Calu3 (cell line): ENCODE results near the gene FAM241B. TPM values are rescaled to one million over a fixed set of nuclear protein-coding genes. Genes with fewer than 3 reads are reported as not detected.

Experiments used
- BruUV-seq: library from RNA; stranded (reverse); fragments of 400-500 nt; replicated peaks from 2 replicates; lab custom pipeline; 2021; lab: Mats Ljungman, UMichigan
- CTCF ChIA-PET: fragments of 300-600 bp; sonication (Branson Sonifier 250); formaldehyde crosslinking; loops from one replicate; lab custom pipeline; 2022; ENCODE audit warnings: antibody characterized with exemption; lab: Charles Lee
- DNase-seq: peaks from one replicate; pipeline ENCODE4 v3.0.0; 2022
- H3K27ac Mint-ChIP-seq: one replicate; pipeline ENCODE4 v1.8.0; 2022; ENCODE audit warnings: mixed read lengths; ENCODE audit not compliant: unreplicated experiment
- H3K27me3 Mint-ChIP-seq: one replicate; pipeline ENCODE4 v1.8.0; 2022; ENCODE audit warnings: mixed read lengths; ENCODE audit not compliant: unreplicated experiment
- H3K36me3 Mint-ChIP-seq: one replicate; pipeline ENCODE4 v1.8.0; 2022; ENCODE audit warnings: mild to moderate bottlenecking, moderate library complexity, mixed read lengths; ENCODE audit not compliant: insufficient read depth, unreplicated experiment
- H3K4me1 Mint-ChIP-seq: one replicate; pipeline ENCODE4 v1.8.0; 2022; ENCODE audit warnings: mild to moderate bottlenecking, low read depth, mixed read lengths; ENCODE audit not compliant: unreplicated experiment
- H3K4me3 Mint-ChIP-seq: one replicate; pipeline ENCODE4 v1.8.0; 2022; ENCODE audit warnings: mild to moderate bottlenecking, low read depth, moderate library complexity, mixed read lengths; ENCODE audit not compliant: unreplicated experiment
- H3K9me3 Mint-ChIP-seq: one replicate; pipeline ENCODE4 v1.8.0; 2022; ENCODE audit warnings: low read depth, mixed read lengths; ENCODE audit not compliant: unreplicated experiment
- CTCF ChIP-seq: fragments of 200-600 bp; IDR thresholded peaks from one replicate; pipeline ENCODE4 v1.8.0; 2022; ENCODE audit warnings: antibody characterized with exemption; ENCODE audit not compliant: unreplicated experiment
- intact Hi-C: fragments of 100-400 bp; cut with micrococcal nuclease; formaldehyde crosslinking; loops from one replicate; pipeline ENCODE4 v1.10.0; 2022; ENCODE audit not compliant: unreplicated experiment
- total RNA-seq: library from RNA; stranded (reverse); gene quantifications from 2 replicates; pipeline ENCODE4 v1.2.3, GENCODE V29; 2022

The FAM241B gene
- total RNA-seq, 1 experiment from 2014 or later: 25.2 TPM

GRCh38 chr10:69629519-69629896 lies 539 bp upstream of the FAM241B start:
- CTCF ChIA-PET: interaction anchor here (0.8 to 1.2 kb wide), 4 partner anchors 29 to 206 kb away, joined by 3 to 4 read pairs (median 4); no protein-coding TSS in a partner anchor
- peaks cover 22% of the 10 kb centered on the region for H3K36me3 Mint-ChIP-seq
- H3K9me3 Mint-ChIP-seq: peaks cover 8% of the 10 kb centered on the region
- no peak overlapping the region for H3K27ac Mint-ChIP-seq
- DNase-seq: no peak
- peaks cover 15% of the 10 kb centered on the region for H3K27me3 Mint-ChIP-seq
- intact Hi-C loops: no loop called here
- no peak for TF ChIP-seq CTCF
- peak overlapping the region; percentile 63 for H3K4me3 Mint-ChIP-seq
- no peaks in the 10 kb centered on the region for H3K4me1 Mint-ChIP-seq
- BruUV-seq: no TSS peak

- no peak for TF ChIP-seq CTCF
- BruUV-seq: no TSS peak
- H3K27ac Mint-ChIP-seq: no peak overlapping the region
- no peaks in the 10 kb centered on the region for H3K4me1 Mint-ChIP-seq
- CTCF ChIA-PET: no interaction called here
- intact Hi-C loops: no loop called here
- no peak for DNase-seq
- H3K9me3 Mint-ChIP-seq: peaks cover 8% of the 10 kb centered on the region
- H3K4me3 Mint-ChIP-seq: peak overlapping the region; percentile 63
- H3K27me3 Mint-ChIP-seq: peaks cover 15% of the 10 kb centered on the region
- peaks cover 22% of the 10 kb centered on the region for H3K36me3 Mint-ChIP-seq
Measured at GRCh38 chr10:69630651-69631400, 779 bp downstream of the FAM241B start.

GRCh38 chr10:69631566-69631965 lies 1.5 kb downstream of the FAM241B start:
- no peak for TF ChIP-seq CTCF
- BruUV-seq: TSS peak; percentile 36
- intact Hi-C loops: no loop called here
- DNase-seq: no peak
- peaks cover 22% of the 10 kb centered on the region for H3K36me3 Mint-ChIP-seq
- peak overlapping the region; percentile 63 for H3K4me3 Mint-ChIP-seq
- peaks cover 8% of the 10 kb centered on the region for H3K9me3 Mint-ChIP-seq
- H3K4me1 Mint-ChIP-seq: no peaks in the 10 kb centered on the region
- CTCF ChIA-PET: no interaction called here
- H3K27ac Mint-ChIP-seq: no peak overlapping the region
- peaks cover 15% of the 10 kb centered on the region for H3K27me3 Mint-ChIP-seq

GRCh38 chr10:69632516-69633199 lies 2.6 kb downstream of the FAM241B start:
- CTCF ChIA-PET: no interaction called here
- DNase-seq: no peak
- Mint-ChIP-seq H3K4me3 (no peak overlapping the region), H3K27me3 (peaks cover 5% of the 10 kb centered on the region), H3K36me3 (peaks cover 22% of the 10 kb centered on the region), H3K4me1 (no peaks in the 10 kb centered on the region), H3K27ac (no peak overlapping the region), H3K9me3 (peaks cover 6% of the 10 kb centered on the region)
- no peak for TF ChIP-seq CTCF
- intact Hi-C loops: no loop called here
- BruUV-seq: no TSS peak
